ENCODE measurements around the gene GFM1. TPM values are rescaled to one million over a fixed set of nuclear protein-coding genes. Genes with fewer than 3 reads are reported as not detected.

GFM1 gene
- total RNA-seq, 1 donor from 2014 or later = 71.5 TPM

- Histone ChIP-seq H3K27ac (ENCODE audit: low read depth, low read length) (no peak overlapping the region), H3K36me3 (ENCODE audit: control insufficient read depth in 3 of 3, insufficient read depth in 3 of 3, low read length in 3 of 3) (peaks cover 16 to 52% (median 33%) of the 10 kb centered on the region in 3 donors)
Measured at GRCh38 chr3:158649791-158650190, 5.5 kb downstream of the GFM1 start.

DNA sequence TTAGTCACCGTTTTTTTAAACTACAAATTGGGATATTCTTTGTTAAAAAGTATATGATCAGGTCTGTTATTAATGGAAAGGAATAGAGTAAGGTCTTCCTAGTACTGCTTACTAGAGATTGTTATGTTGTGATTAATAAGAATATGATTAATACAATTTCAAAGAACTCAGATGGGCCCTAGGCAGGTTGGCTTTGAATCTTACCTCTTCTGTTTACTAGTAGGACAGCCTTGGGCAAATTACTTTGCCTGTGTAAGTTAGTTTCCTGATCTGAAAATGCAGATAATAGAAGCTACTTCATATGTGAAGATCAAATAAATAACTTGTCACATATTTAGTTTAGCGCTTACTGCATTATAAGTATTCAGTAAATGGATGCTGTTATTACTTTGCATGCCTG lies 6.9 kb downstream of the GFM1 start:
- Histone ChIP-seq H3K36me3 (ENCODE audit: control insufficient read depth in 3 of 3, insufficient read depth in 3 of 3, low read length in 3 of 3) (peaks cover 19 to 59% (median 41%) of the 10 kb centered on the region in 3 donors), H3K27ac (ENCODE audit: low read depth, low read length) (no peak overlapping the region), H3K4me3 (ENCODE audit: low read length in 3 of 3) (no peak overlapping the region), H3K27me3 (ENCODE audit: control insufficient read depth in 3 of 3, insufficient read depth in 3 of 3, low read length in 3 of 3) (no peaks in the 10 kb centered on the region), H3K9me3 (ENCODE audit: control insufficient read depth in 3 of 3, low read length in 3 of 3) (no peaks in the 10 kb centered on the region), H3K9ac (ENCODE audit: low read depth in 1 of 3, low read length in 3 of 3) (no peak overlapping the region), H3K4me1 (ENCODE audit: control insufficient read depth in 3 of 3, insufficient read depth in 3 of 3, low read length in 3 of 3) (peaks cover 0 to 5% (median 3%) of the 10 kb centered on the region in 3 donors)

More at GRCh38 chr3:158649791-158650190, 5.5 kb downstream of the GFM1 start:
- Histone ChIP-seq H3K4me1 (ENCODE audit: control insufficient read depth in 3 of 3, insufficient read depth in 3 of 3, low read length in 3 of 3) (peaks cover 7 to 14% (median 10%) of the 10 kb centered on the region in 3 donors), H3K27me3 (ENCODE audit: control insufficient read depth in 3 of 3, insufficient read depth in 3 of 3, low read length in 3 of 3) (no peaks in the 10 kb centered on the region), H3K9me3 (ENCODE audit: control insufficient read depth in 3 of 3, low read length in 3 of 3) (no peaks in the 10 kb centered on the region), H3K9ac (ENCODE audit: low read depth in 1 of 3, low read length in 3 of 3) (no peak overlapping the region), H3K4me3 (ENCODE audit: low read length in 3 of 3) (no peak overlapping the region)

GRCh38 chr3:158652463-158652862 lies 8.1 kb downstream of the GFM1 start:
- no peak overlapping the region for H3K27ac ChIP-seq (ENCODE audit: low read depth, low read length)
- H3K36me3 ChIP-seq (ENCODE audit: control insufficient read depth in 3 of 3, insufficient read depth in 3 of 3, low read length in 3 of 3) = peaks cover 20 to 53% (median 49%) of the 10 kb centered on the region in 3 donors
- H3K4me1 ChIP-seq (ENCODE audit: control insufficient read depth in 3 of 3, insufficient read depth in 3 of 3, low read length in 3 of 3) = no peaks in the 10 kb centered on the region
- H3K4me3 ChIP-seq (ENCODE audit: low read length in 3 of 3) = no peak overlapping the region
- H3K9ac ChIP-seq (ENCODE audit: low read depth in 1 of 3, low read length in 3 of 3) = no peak overlapping the region
- no peaks in the 10 kb centered on the region for H3K9me3 ChIP-seq (ENCODE audit: control insufficient read depth in 3 of 3, low read length in 3 of 3)
- H3K27me3 ChIP-seq (ENCODE audit: control insufficient read depth in 3 of 3, insufficient read depth in 3 of 3, low read length in 3 of 3) = no peaks in the 10 kb centered on the region

GRCh38 chr3:158658889-158659288 lies 14.6 kb downstream of the GFM1 start:
- no peak overlapping the region for H3K9ac ChIP-seq (ENCODE audit: low read depth in 1 of 3, low read length in 3 of 3)
- H3K27me3 ChIP-seq (ENCODE audit: control insufficient read depth in 3 of 3, insufficient read depth in 3 of 3, low read length in 3 of 3) = no peaks in the 10 kb centered on the region
- peaks cover 0 to 3% (median 0%) of the 10 kb centered on the region in 3 donors for H3K4me1 ChIP-seq (ENCODE audit: control insufficient read depth in 3 of 3, insufficient read depth in 3 of 3, low read length in 3 of 3)
- no peak overlapping the region for H3K27ac ChIP-seq (ENCODE audit: low read depth, low read length)
- peaks cover 17 to 60% (median 49%) of the 10 kb centered on the region in 3 donors for H3K36me3 ChIP-seq (ENCODE audit: control insufficient read depth in 3 of 3, insufficient read depth in 3 of 3, low read length in 3 of 3)
- H3K9me3 ChIP-seq (ENCODE audit: control insufficient read depth in 3 of 3, low read length in 3 of 3) = no peaks in the 10 kb centered on the region
- H3K4me3 ChIP-seq (ENCODE audit: low read length in 3 of 3) = no peak overlapping the region

DNA sequence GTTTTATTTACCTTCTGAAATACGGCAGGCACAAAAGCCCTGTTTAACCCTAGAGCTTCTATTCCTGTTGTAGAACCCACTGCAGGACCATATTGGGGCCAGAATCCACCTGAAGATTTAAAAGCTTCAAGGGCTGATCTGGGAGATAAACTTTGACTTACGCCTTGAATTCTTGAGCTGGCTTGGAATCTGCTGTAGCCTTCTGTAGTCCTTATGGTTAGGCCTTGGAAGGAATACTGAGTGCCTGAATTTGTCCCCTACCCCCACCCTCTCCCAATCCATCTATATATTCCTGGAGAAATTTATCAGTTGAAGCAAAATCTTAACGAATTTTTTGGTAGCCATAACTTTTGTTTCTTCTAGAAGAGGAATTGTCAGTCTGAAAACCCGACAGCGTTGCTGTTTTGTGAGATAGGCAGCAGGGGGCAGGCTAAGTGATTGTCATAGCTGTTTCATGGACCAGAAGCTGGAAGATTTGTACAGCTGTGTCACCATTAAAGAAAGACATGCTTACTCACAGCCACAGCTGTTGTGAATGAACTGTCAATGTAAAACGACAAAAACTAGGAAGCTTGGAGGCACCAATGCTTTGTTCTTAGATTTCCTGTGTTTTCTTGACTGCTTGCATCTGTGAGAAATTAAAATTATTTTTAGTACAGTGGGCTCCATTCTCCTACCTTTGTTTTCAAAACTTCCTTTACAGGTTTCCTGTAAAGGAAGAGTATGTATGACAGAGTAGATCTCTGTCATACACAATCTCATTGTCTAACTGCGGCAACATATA lies 15.3 kb downstream of the GFM1 start:
- peaks cover 17 to 58% (median 53%) of the 10 kb centered on the region in 3 donors for H3K36me3 ChIP-seq (ENCODE audit: control insufficient read depth in 3 of 3, insufficient read depth in 3 of 3, low read length in 3 of 3)
- H3K9ac ChIP-seq (ENCODE audit: low read depth in 1 of 3, low read length in 3 of 3) = no peak overlapping the region
- H3K4me1 ChIP-seq (ENCODE audit: control insufficient read depth in 3 of 3, insufficient read depth in 3 of 3, low read length in 3 of 3) = peaks cover 0 to 3% (median 0%) of the 10 kb centered on the region in 3 donors
- H3K9me3 ChIP-seq (ENCODE audit: control insufficient read depth in 3 of 3, low read length in 3 of 3) = no peaks in the 10 kb centered on the region
- no peaks in the 10 kb centered on the region for H3K27me3 ChIP-seq (ENCODE audit: control insufficient read depth in 3 of 3, insufficient read depth in 3 of 3, low read length in 3 of 3)
- no peak overlapping the region for H3K4me3 ChIP-seq (ENCODE audit: low read length in 3 of 3)
- H3K27ac ChIP-seq (ENCODE audit: low read depth, low read length) = no peak overlapping the region

DNA sequence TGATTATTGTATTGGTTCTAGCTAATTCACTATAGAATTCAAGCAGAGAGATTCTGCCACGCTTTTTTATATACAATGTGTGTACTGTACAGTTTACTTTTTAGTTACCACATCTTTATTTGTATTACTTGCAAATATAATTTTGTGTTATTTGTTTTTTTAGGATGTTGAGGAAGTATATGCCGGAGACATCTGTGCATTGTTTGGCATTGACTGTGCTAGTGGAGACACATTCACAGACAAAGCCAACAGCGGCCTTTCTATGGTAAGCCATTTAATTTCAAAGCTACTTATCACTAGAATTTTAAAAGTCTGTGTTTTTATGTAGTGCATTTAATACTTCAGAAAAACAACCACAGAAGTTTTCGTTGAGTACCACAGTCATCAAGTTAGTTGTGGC lies 16.4 kb downstream of the GFM1 start:
- H3K4me3 ChIP-seq (ENCODE audit: low read length in 3 of 3) = no peak overlapping the region
- H3K27me3 ChIP-seq (ENCODE audit: control insufficient read depth in 3 of 3, insufficient read depth in 3 of 3, low read length in 3 of 3) = no peaks in the 10 kb centered on the region
- no peak overlapping the region for H3K27ac ChIP-seq (ENCODE audit: low read depth, low read length)
- H3K4me1 ChIP-seq (ENCODE audit: control insufficient read depth in 3 of 3, insufficient read depth in 3 of 3, low read length in 3 of 3) = peaks cover 0 to 3% (median 0%) of the 10 kb centered on the region in 3 donors
- no peak overlapping the region for H3K9ac ChIP-seq (ENCODE audit: low read depth in 1 of 3, low read length in 3 of 3)
- peaks cover 17 to 57% (median 49%) of the 10 kb centered on the region in 3 donors for H3K36me3 ChIP-seq (ENCODE audit: control insufficient read depth in 3 of 3, insufficient read depth in 3 of 3, low read length in 3 of 3)
- no peaks in the 10 kb centered on the region for H3K9me3 ChIP-seq (ENCODE audit: control insufficient read depth in 3 of 3, low read length in 3 of 3)

GRCh38 chr3:158663246-158663645 lies 18.9 kb downstream of the GFM1 start:
- Histone ChIP-seq H3K4me1 (ENCODE audit: control insufficient read depth in 3 of 3, insufficient read depth in 3 of 3, low read length in 3 of 3) (peaks cover 0 to 3% (median 0%) of the 10 kb centered on the region in 3 donors), H3K9ac (ENCODE audit: low read depth in 1 of 3, low read length in 3 of 3) (no peak overlapping the region), H3K4me3 (ENCODE audit: low read length in 3 of 3) (no peak overlapping the region), H3K9me3 (ENCODE audit: control insufficient read depth in 3 of 3, low read length in 3 of 3) (no peaks in the 10 kb centered on the region), H3K27me3 (ENCODE audit: control insufficient read depth in 3 of 3, insufficient read depth in 3 of 3, low read length in 3 of 3) (no peaks in the 10 kb centered on the region), H3K36me3 (ENCODE audit: control insufficient read depth in 3 of 3, insufficient read depth in 3 of 3, low read length in 3 of 3) (peaks cover 14 to 55% (median 46%) of the 10 kb centered on the region in 3 donors), H3K27ac (ENCODE audit: low read depth, low read length) (no peak overlapping the region)

GRCh38 chr3:158663832-158664231 lies 19.5 kb downstream of the GFM1 start:
- Histone ChIP-seq H3K4me1 (ENCODE audit: control insufficient read depth in 3 of 3, insufficient read depth in 3 of 3, low read length in 3 of 3) (peaks cover 0 to 3% (median 0%) of the 10 kb centered on the region in 3 donors), H3K4me3 (ENCODE audit: low read length in 3 of 3) (no peak overlapping the region), H3K27me3 (ENCODE audit: control insufficient read depth in 3 of 3, insufficient read depth in 3 of 3, low read length in 3 of 3) (no peaks in the 10 kb centered on the region), H3K9ac (ENCODE audit: low read depth in 1 of 3, low read length in 3 of 3) (no peak overlapping the region), H3K27ac (ENCODE audit: low read depth, low read length) (no peak overlapping the region), H3K36me3 (ENCODE audit: control insufficient read depth in 3 of 3, insufficient read depth in 3 of 3, low read length in 3 of 3) (peaks cover 19 to 59% (median 44%) of the 10 kb centered on the region in 3 donors), H3K9me3 (ENCODE audit: control insufficient read depth in 3 of 3, low read length in 3 of 3) (no peaks in the 10 kb centered on the region)

- Histone ChIP-seq H3K4me1 (ENCODE audit: control insufficient read depth in 3 of 3, insufficient read depth in 3 of 3, low read length in 3 of 3) (no peaks in the 10 kb centered on the region), H3K9me3 (ENCODE audit: control insufficient read depth in 3 of 3, low read length in 3 of 3) (no peaks in the 10 kb centered on the region), H3K27ac (ENCODE audit: low read depth, low read length) (no peak overlapping the region), H3K36me3 (ENCODE audit: control insufficient read depth in 3 of 3, insufficient read depth in 3 of 3, low read length in 3 of 3) (peaks cover 12 to 48% (median 32%) of the 10 kb centered on the region in 3 donors), H3K4me3 (ENCODE audit: low read length in 3 of 3) (no peak overlapping the region), H3K9ac (ENCODE audit: low read depth in 1 of 3, low read length in 3 of 3) (no peak overlapping the region), H3K27me3 (ENCODE audit: control insufficient read depth in 3 of 3, insufficient read depth in 3 of 3, low read length in 3 of 3) (no peaks in the 10 kb centered on the region)
Measured at GRCh38 chr3:158666416-158666815, 22.1 kb downstream of the GFM1 start.

- Histone ChIP-seq H3K4me3 (ENCODE audit: low read length in 3 of 3) (no peak overlapping the region), H3K36me3 (ENCODE audit: control insufficient read depth in 3 of 3, insufficient read depth in 3 of 3, low read length in 3 of 3) (peaks cover 10 to 43% (median 32%) of the 10 kb centered on the region in 3 donors), H3K27me3 (ENCODE audit: control insufficient read depth in 3 of 3, insufficient read depth in 3 of 3, low read length in 3 of 3) (no peaks in the 10 kb centered on the region), H3K9me3 (ENCODE audit: control insufficient read depth in 3 of 3, low read length in 3 of 3) (no peaks in the 10 kb centered on the region), H3K27ac (ENCODE audit: low read depth, low read length) (no peak overlapping the region), H3K4me1 (ENCODE audit: control insufficient read depth in 3 of 3, insufficient read depth in 3 of 3, low read length in 3 of 3) (peaks cover 0 to 4% (median 0%) of the 10 kb centered on the region in 3 donors), H3K9ac (ENCODE audit: low read depth in 1 of 3, low read length in 3 of 3) (no peak overlapping the region)
Measured at GRCh38 chr3:158668506-158668905, 24.2 kb downstream of the GFM1 start.
